Prostate gland (tissue), 2 donors: ENCODE results near the gene HIVEP2.

Experiments
- CTCF ChIP-seq, 4 experiments: fragments of 200-600 bp in 2 of 4; fragments of 450-650 bp in 2 of 4; sonication (generic) in 2 of 4; IDR thresholded peaks; 1 replicate in 3 of 4; 2 replicates in 1 of 4; pipeline ENCODE4 v1.5.1; 2016 to 2019; ENCODE audit warnings: antibody characterized with exemption in 4 of 4, mild to moderate bottlenecking in 2 of 4, moderate library complexity in 2 of 4
- POLR2A ChIP-seq: fragments of 450-650 bp; IDR thresholded peaks from one replicate; pipeline ENCODE4 v1.6.1; 2016; ENCODE audit warnings: antibody characterized with exemption, mild to moderate bottlenecking
- POLR2AphosphoS5 ChIP-seq: sonication (generic); formaldehyde crosslinking; IDR thresholded peaks from one replicate; pipeline ENCODE4 v1.6.1; 2017; ENCODE audit warnings: antibody characterized with exemption

DNA sequence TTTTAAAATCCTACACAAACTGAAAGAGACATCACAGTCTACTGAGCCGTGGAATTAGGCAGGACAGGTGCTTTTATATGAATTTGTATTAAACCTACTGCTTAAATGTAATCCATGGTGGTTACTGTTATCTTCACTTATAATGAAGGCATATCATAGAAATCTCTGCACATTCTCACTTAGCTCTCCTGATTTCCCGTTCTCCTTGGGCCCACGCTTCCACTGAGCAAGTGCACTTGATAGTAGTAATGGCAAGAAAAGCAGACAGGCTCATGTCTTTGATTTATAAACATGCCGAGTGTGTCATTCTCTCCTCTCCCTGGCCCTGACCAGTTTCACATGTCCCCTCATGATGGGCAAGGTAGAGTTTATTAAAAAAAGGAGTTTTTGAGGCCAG, 186.3 kb downstream of the HIVEP2 start:
- TF ChIP-seq CTCF (IDR thresholded peaks at IDR 0.05) (no peak), POLR2AphosphoS5 (no peak), POLR2A (no peak)
